GM12892 (cell line): Measurements from ENCODE around the gene FAM3D.

Experiments
- POLR2A ChIP-seq: IDR thresholded peaks from 2 replicates; pipeline ENCODE4 v1.6.1; 2011; ENCODE audit warnings: low read depth, low read length, control low read depth
- POLR2AphosphoS5 ChIP-seq: IDR thresholded peaks from 2 replicates; pipeline ENCODE4 v1.6.1; 2011; ENCODE audit warnings: low read depth, low read length, control low read depth

- TF ChIP-seq POLR2AphosphoS5, result no peak
- TF ChIP-seq POLR2A, result no peak
Measured at GRCh38 chr3:58672880-58673279, 6.3 kb upstream of the FAM3D start.
